GM12801 (cell line): ENCODE data around the gene OR6J1.

Experiments
- TF ChIP-seq, protein P1 (sequence below): IDR thresholded peaks from one replicate; pipeline ENCODE4 v1.5.1; 2011; ENCODE audit warnings: control low read depth; ENCODE audit not compliant: insufficient read length; ENCODE audit errors: extremely low read depth

The OR6J1 gene

DNA sequence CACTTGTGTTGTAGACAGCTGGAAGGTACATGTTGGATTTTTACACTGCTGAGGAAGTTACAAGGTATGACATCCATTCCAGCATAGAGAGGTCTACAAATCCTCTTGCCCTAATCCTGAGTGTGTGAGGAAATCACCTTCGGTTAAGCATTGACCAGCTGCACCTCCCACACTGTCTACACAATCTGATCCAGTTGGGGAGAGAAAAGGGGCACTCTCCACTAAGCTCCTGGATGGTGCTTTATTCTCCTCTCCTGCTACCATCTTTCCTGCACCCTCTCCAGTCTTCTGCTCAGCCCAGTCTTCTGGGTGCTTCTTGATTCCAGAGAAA lies at the start of gene OR6J1:
OR6J1 (minus strand) TSS at position 48 of the 331 bp plus-strand sequence. CDS start 9,541 bp downstream, outside the sequence.
- TF ChIP-seq, protein P1, sequence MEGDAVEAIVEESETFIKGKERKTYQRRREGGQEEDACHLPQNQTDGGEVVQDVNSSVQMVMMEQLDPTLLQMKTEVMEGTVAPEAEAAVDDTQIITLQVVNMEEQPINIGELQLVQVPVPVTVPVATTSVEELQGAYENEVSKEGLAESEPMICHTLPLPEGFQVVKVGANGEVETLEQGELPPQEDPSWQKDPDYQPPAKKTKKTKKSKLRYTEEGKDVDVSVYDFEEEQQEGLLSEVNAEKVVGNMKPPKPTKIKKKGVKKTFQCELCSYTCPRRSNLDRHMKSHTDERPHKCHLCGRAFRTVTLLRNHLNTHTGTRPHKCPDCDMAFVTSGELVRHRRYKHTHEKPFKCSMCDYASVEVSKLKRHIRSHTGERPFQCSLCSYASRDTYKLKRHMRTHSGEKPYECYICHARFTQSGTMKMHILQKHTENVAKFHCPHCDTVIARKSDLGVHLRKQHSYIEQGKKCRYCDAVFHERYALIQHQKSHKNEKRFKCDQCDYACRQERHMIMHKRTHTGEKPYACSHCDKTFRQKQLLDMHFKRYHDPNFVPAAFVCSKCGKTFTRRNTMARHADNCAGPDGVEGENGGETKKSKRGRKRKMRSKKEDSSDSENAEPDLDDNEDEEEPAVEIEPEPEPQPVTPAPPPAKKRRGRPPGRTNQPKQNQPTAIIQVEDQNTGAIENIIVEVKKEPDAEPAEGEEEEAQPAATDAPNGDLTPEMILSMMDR, result no peak

DNA sequence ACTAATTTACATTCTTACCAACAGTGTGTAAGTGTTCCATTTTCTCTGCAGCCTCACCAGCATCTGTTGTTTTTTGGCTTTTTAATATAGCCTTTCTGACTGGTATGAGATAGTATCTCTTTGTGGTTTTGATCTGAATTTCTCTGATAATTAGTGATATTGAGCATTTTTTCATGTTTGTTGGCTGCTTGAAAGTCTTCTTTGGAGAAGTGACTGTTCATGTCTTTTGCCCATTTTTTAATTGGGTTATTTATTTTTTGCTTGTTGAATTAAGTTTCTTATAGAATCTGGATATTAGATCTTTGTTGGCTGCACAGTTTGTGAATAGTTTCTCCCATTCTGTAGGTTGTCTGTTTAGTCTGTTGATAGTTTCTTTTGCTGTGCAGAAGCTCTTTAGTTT lies 48.0 kb upstream of the OR6J1 start:
- TF ChIP-seq, protein P1, result no peak

DNA sequence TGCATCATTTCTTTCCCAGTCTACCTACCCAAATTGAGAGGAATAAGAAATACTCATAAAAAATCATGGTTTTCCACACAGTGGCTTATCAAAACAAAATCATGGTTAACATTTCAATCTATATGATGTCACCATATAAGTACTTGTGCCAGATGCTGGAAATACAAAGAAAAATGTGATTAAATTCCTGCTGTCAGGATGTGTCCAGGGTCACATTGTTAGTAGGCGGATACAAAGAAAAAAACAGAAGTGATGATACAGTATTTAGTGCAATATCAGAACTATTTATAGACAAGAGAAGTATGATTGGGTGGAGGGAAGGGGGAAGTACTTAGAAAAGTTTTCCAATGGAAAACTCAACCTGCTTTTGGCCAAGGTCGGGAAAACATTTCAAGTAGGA lies 47.0 kb upstream of the OR6J1 start:
- TF ChIP-seq, protein P1, result no peak

DNA sequence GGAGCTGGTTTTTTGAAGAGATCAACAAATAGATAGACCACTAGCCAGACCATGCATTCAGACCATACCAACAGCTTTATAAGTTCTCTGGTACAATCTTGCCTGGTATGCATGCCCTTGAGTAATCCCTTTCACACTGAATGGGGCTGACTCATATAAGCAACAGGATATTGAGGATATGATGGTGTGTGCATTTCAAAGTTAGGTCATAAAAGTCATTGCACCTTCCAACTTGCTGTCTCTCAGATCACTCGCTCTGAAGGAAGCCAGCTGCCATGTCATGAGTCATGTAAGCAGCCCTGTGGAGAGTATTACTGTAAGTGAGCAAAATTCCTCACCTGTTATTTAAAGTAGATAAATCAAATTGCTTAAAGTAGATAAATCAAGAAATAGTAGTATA lies 45.0 kb upstream of the OR6J1 start:
- TF ChIP-seq, protein P1, result no peak

DNA sequence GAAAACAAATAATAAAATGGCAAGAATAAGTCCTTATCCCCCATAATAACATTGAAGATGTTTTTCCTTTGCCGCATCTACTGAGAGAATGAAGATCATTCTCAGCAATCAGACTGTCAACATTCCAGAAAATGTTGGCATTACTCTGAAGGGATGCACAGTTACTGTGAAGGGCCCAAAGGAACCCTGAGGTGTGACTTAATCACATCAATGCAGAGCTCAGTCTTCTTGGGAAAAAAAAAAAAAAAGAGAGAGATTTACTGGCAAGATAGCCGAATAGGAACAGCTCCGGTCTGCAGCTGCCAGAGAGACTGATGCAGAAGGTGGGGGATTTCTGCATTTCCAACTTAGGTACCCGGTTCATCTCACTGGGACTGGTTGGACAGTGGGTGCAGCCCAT lies 41.3 kb upstream of the OR6J1 start:
- TF ChIP-seq, protein P1, result no peak

DNA sequence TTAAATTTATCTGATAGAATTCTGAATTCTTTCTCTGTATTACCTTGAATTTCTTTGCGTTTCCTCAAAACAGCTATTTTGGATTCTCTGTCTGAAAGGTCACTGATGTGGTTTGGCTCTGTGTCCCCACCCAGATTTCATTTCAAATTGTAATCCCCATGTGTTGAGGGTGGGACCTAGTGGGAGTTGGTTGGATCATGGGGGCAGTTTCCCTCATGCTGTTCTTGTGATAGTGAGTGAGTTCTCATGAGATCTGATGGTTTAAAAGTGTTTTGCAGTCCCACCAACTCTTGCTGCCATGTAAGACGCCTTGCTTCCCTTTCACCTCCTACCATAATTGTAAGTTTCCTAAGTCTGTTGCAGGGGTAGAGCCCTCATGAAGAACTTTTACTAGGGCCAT lies 34.1 kb upstream of the OR6J1 start:
- TF ChIP-seq, protein P1, result no peak

DNA sequence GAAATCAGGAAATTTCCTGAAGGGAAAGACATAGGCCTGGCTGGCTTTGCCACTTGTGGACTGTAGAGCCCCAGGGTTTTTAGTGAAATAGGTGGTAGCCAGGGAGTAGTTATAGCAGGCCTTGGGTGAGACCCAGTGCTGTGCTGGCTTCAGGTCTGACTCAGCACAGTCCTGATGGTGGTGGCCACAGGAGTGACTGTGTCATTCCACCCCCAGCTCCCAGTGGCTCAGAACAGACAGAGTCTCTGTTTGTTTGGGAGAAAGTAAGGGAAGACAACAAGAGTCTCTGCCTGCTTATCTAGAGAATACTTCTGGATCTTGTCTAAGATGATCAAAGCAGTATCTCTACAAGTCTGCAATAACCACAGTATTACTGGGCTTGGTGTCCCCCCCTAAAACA lies 27.5 kb upstream of the OR6J1 start:
- TF ChIP-seq, protein P1, result no peak

DNA sequence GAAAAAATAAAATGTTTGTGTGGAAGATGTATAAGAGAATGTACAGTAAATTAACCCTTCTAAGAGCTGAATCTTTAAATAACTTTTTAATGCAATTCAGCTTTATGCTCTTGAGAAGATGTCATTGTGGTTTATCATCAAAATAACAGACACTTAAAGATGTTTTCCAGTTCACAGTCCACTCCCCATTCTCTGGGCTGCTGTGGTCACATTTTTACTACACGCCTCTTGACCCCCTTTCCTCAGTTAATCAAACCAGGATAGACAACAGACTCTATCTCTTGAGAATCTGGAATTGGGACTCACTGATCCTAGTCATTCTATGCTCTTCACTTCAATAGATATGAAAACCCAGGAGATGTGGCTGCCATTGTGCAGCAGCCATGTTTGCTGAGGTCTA lies 24.7 kb upstream of the OR6J1 start:
- TF ChIP-seq, protein P1, result no peak
